ENCODE measurements around the gene KIAA1328.

GRCh38 chr18:36829362-36830157 lies 633 bp downstream of the KIAA1328 start:
- no peak for TF ChIP-seq CTCF (IDR thresholded peaks at IDR 0.05; ENCODE audit: insufficient read depth, low read length)
- no peak for TF ChIP-seq REST (IDR thresholded peaks at IDR 0.05; ENCODE audit: insufficient replicate concordance, low read depth)
- TF ChIP-seq POLR2AphosphoS5 (IDR thresholded peaks at IDR 0.05; ENCODE audit: low read depth), result no peak
- no peak for TF ChIP-seq SPI1 (IDR thresholded peaks at IDR 0.05; ENCODE audit: borderline replicate concordance, low read depth)
